HG02763 (cell line): ENCODE results near the gene REPS2.

Experiments used
- ATAC-seq: cut with Tn5 transposase; IDR thresholded peaks from one replicate; pipeline ENCODE4 v1.9.1; 2021; ENCODE audit warnings: mild to moderate bottlenecking, moderate library complexity; ENCODE audit not compliant: unreplicated experiment

The REPS2 gene

DNA sequence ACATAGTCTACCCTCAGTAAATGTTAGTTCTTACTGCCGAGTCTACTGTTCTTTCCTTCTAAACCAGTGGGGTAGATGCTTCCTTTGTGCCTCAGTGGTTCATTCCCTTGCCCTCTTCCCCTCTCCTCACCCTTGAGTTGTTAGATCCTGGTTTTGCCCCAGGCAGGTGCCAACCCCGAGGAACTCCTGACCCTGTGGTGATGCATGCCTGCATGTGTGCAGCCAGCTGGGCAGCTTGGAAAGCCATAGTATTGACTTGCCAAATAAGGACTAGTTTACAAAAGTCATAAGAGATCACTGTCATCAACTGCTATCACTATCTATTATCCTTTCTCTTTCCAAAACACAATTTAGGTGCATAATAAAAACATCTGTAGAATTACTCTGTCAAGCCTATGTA lies 50.9 kb downstream of the REPS2 start:
- ATAC-seq, result no peak

DNA sequence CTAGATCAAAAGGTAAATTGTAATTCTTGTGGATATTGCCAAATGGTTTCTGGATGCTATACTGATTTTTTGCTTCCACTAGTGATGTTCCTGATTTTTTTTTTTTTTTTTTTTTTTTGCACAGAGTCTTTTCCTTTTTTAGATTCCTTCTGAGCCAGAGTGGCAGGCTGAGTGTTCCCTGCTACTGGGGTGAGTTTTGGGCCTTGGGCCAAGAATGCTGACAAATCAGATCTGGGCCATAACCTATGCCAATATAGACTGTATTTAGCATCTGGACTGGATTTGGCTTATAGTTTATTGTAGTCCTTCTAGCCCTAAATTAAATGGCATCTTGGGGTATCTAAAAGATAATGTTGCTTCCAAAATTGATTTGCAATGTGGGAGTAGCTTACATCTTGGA lies 52.8 kb downstream of the REPS2 start:
- no peak for ATAC-seq

GRCh38 chrX:17000751-17001150 lies 54.3 kb downstream of the REPS2 start:
- no peak for ATAC-seq

DNA sequence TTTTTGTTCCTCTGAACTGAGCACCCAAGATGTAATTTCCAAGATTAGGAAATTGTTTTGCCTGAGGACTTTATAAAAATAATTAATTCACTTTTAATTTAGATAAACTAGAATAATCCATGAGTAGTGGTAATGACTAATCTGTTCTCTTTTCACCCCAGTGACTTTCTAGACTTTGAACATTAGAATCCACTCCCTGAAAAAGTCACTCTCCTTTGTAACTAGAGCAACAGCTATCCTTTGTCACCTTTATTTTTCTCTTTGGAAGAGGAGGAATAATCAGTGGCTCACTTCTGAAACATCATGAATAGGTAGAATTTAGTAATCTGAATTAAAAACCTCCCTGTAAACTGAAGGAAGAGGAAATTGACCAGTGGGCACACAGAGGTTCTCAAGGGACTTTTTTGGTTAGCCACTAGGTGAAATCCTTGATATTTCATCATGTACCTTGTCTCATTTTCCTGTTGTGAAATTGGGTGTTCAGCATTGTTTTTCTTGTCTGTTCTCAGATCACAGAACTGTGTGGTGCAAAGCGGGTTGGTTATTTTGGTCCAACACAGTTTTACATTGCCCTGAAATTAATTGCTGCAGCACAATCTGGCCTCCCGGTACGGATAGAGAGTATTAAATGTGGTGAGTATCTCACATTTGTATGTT lies 59.4 kb downstream of the REPS2 start:
- no peak for ATAC-seq

GRCh38 chrX:17007134-17007768 lies 60.8 kb downstream of the REPS2 start:
- ATAC-seq, result no peak

DNA sequence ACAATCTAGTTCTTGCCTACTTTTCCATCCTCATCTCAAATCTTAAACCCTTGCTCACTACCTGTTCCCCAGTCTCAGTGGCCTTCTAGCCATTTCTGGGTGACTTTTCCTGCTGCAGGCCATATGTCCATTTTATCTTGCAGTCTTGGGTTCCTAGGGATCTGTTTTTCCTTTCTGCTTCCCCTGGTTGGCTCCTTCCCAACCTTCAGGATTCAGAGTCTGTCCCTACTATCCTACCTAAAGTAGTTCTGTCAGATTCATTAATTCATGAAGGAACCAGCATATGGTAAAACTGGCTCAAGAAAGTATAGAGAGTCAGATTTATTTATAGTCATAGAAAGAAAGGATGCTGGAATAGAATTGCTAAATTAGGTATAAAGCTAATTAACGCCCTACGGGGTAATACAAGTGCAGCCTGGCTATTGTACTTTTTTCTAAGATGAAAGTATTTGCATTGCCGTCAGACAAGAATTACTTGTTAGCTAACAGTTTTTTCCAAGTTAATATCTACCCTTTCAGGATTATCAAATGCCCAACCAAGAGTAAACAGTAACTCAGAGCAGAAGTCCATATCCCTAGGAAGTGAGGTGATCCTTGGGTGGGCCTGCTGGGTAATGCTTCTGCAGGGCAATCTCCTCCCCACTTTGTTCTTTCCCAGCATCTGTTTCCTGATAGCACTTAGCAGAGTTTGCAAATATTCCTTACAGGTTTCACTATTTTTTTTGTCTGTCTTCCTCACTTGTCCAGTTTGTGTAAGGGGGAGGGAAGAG lies 63.6 kb downstream of the REPS2 start:
- ATAC-seq, result no peak

DNA sequence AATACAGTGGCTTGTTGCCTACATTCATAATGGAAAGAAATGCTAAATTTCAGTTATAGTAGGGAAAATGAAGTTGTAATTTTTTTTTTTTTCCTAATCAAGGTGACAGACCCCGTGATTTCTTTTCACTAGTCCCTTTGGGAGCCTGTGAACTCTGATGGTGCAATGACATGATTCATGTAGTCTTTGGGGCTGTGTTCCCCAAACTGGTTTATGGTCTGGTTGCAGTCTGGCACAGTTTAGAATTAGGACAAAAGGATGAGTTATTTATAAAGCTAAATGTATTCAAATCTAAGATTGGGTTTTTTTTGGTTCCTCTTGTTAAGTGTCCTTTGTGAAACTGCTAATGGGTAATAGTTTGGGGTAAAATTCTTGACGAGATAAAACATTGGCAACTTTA lies 66.0 kb downstream of the REPS2 start:
- ATAC-seq, result no peak

DNA sequence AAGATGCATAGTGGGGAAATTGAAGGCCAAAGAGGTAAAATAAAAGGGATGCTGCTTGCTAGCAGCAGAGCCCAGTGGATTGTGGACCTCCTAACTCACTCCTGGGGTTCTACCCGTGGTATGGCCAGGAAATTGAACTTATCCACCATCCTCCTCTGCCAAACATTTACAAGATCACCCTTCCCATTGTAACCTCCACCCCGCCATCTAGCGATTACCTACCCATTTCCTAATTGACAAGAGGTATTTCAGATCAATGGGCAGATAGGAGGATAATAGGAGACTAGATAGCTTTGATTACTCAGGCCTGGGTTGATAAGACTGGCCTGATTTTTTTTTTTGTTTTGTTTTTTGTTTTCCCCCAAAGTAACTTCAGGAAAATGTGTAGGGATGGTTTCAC lies 67.8 kb downstream of the REPS2 start:
- ATAC-seq, result no peak

DNA sequence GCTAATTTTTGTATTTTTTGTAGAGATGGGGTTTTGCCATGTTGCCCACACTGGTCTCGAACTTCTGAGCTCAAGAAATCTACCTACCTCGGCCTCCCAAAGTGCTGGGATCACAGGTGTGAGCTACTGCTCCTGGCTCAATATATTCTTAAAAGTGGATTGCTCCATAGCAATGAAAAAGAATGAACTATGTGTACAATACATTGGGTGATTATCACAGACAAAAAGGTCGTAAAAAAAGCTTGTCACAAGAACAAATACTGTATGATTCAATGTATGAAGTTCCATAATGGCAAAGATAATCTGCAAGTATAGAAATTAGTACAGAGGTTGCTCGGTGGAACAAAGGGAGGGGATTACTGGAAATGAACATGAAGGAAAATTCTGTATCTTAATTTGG lies 70.7 kb downstream of the REPS2 start:
- no peak for ATAC-seq

GRCh38 chrX:17020356-17020755 lies 73.9 kb downstream of the REPS2 start:
- no peak for ATAC-seq

GRCh38 chrX:17020851-17021821 lies 74.7 kb downstream of the REPS2 start:
- no peak for ATAC-seq

GRCh38 chrX:17021851-17022604 lies 75.6 kb downstream of the REPS2 start:
- no peak for ATAC-seq

DNA sequence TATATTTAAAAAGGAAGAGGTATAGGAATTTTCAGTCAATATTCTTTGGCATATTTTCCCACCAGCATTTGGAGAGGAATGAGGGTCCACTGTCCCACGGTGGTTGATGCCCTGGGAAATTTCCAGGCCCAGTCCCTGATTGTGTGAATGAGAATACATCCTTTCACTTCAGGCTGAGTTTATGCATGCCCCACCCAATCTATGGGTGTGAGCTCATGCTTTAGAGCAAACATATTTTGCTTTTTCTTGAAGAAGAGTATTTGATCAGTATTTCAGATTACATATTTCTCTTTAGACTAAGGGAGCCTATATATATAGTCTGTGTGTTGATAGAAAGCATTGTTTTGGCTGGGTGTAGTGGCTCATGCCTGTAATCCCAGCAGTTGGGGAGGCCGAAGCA lies 77.2 kb downstream of the REPS2 start:
- no peak for ATAC-seq

DNA sequence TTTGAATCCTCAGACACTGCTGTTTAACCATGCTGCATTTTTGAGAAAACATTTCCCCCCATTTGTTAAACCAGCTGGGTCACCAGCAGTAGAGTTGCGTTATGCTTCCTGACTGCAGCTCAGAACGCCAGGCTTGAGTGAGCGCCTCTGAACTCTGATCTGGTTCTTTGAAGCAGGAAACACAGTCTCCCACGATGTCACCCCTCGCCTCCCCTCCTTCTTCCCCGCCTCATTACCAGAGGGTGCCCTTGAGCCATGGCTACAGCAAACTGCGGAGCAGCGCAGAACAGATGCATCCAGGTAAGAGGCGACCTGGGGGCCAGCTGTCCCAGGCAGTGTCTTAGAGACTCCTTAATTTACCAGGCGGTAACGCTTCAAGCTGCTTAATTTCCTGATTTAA lies 78.4 kb downstream of the REPS2 start:
- ATAC-seq, result no peak

- ATAC-seq, result no peak
Observed at GRCh38 chrX:17025621-17026302, 79.3 kb downstream of the REPS2 start.

GRCh38 chrX:17027931-17028330 lies 81.5 kb downstream of the REPS2 start:
- no peak for ATAC-seq

DNA sequence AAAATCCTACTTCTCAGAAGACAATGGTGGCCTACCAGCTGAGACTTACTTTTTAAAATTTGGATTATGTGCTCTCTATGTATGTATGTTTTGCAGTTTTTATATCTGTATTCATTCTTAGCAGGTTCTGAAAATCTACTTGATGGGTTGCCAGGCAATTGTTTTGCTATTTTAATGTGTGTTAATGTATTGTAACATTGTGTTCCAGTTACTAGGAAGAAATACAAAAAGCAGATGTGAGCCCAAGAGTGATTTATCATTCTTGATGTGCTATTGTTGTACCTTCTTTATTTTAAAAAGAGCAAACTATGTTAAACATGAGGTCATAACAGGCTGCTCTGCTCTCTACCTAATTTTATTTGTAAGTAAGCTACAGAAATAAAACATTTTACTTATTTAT lies 81.9 kb downstream of the REPS2 start:
- no peak for ATAC-seq

- no peak for ATAC-seq
Observed at GRCh38 chrX:17030092-17030491, 83.6 kb downstream of the REPS2 start.

DNA sequence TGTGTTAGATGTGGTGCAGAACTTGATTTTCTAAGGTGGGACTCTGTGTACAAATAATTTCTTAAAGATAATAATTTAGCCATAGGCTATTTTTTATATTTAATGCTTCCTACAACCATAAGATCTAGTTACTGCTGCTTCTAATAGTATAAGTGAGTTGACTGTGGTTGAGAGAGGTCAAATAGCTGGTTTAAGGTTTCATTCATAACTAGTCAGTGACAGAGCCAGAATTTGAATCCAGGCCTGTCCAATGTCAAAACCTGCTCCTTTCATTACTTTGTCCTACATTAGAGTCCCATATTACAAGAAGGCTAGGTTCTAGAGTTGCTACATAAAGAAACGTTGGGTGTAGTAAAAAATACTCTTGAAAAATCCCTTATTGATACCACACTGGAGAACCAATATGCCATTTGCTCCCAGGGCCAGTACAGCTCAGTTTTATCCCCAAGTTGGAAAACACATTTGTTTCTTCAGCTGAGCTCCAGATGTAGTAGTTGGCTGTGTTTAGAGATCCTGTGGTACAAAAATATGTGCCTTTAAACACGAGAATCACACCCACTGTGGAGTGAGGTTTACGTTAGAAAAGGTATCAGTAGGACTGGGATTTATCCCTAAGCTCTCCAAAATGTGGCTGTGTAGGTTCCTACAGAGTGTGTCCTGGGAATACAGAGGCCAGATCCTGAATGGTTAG lies 84.3 kb downstream of the REPS2 start:
- no peak for ATAC-seq
